Iris pigment epithelial cell (primary cell): ENCODE results near the gene NEK1.
A peak's percentile ranks its signal among the peaks of the same experiment; 100 is the strongest.

Experiments
- DNase-seq: peaks from one replicate; pipeline ENCODE4 v3.0.0-alpha.2; 2011; ENCODE audit warnings: low read depth

Gene NEK1

GRCh38 chr4:169366821-169367220 is 245.6 kb downstream of the NEK1 start:
- DNase-seq = no peak

GRCh38 chr4:169362607-169363006 is 249.8 kb downstream of the NEK1 start:
- DNase-seq = no peak

DNA sequence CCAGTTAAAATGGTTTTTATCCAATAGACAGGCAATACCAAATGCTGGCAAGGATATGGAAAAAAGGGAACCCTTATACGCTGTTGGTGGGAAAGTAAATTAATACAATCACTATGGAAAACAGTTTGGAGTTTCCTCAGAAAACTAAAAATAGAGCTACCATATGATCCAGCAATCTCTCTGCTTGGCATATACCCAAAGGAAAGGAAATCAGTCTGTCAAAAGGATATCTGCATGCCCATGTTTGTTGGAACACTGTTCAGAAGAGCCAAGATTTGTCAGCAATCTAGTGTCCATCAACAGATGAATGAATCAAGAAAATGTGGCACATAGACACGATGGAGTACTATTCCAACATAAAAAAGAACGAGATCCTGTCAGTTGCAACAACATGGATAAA is 250.6 kb downstream of the NEK1 start:
- no peak for DNase-seq

- DNase-seq = no peak
Observed at GRCh38 chr4:169359961-169360360, 252.4 kb downstream of the NEK1 start.

- no peak for DNase-seq
Observed at GRCh38 chr4:169352360-169352759, 260.0 kb downstream of the NEK1 start.

DNA sequence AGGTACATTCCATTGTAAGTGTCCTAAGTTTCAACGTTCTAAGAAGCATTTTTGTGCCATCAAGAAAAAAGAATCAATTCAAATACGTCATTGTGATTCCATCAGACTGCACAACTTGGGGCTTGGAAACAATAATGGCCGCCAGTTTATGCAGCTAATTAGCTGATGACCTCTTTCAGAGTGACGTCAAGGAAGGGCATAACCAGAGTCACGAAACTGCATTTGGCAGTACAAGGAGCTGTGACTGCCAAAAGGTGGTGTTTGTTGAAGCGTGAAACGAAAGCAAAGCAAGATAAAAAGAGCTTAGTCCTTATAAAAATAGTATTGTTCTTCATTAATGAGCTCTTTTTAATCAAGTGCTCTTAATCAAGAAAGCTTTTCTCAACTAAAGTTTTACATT is 260.5 kb downstream of the NEK1 start:
- DNase-seq = peak; percentile 41

GRCh38 chr4:169348541-169348940 is 263.8 kb downstream of the NEK1 start:
- no peak for DNase-seq

DNA sequence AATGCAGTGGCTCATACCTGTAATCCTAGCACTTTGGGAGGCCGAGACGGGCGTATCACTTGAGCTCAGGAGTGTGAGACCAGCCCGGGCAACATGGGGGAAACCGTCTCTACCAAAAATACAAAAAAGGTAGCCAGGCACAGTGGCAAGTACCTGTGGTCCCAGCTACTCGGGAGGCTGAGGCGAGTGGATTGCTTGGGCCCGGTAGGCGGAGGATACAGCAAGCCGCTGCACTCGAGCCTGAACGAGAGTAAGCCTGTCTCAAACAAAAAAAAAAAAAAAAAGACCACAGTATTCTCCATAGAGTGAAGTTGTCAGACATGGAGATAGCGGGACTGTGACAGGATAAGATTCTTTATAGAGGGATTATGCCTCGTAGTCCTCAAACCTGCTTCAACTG is 265.5 kb downstream of the NEK1 start:
- DNase-seq = no peak

DNA sequence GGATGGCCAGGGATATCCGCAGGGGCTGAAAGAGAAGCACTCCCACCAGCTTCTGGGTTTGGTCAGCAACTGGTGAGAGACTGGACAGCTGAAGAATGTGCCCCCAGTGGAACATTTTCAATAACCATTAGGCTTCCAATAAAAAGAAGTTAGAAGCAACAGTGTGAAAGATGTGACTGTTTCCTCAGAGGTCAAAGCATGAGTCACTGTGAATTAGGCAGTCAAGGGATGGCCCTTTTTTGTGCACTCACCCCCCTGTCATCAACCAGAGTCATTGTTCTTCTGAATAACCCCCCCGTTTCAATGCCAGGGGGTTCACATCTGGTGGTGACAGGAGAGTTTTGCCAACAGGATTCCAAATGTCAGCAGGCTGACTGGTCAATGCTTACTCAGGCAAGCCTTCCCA is 267.1 kb downstream of the NEK1 start:
- DNase-seq = peak; percentile 20
